Activated T-cell treated with anti-CD3 and anti-CD28 coated beads, Interleukin-2, amount 50 U/mL, for 72 hours (primary cell): ENCODE data around the gene KRT86. TPM values are rescaled to one million over a fixed set of nuclear protein-coding genes. Genes with fewer than 3 reads are reported as not detected.

Experiments used
- ATAC-seq, 2 donors: fragments of 150-1000 bp; cut with Tn5 transposase; replicated peaks in 1 of 2; 2 replicates each; pipeline ENCODE4 v1.10.0; 2021; ENCODE audit warnings: moderate library complexity in 2 of 2, mild to moderate bottlenecking in 1 of 2
- DNase-seq, 2 donors: peaks; one replicate each; pipeline ENCODE4 v3.0.0; 2021 to 2022; ENCODE audit warnings: mixed read lengths in 1 of 2
- H3K27ac Mint-ChIP-seq: one replicate; pipeline ENCODE4 v1.8.0; 2022; ENCODE audit warnings: mild to moderate bottlenecking, moderate library complexity, mixed read lengths
- H3K27me3 Mint-ChIP-seq: one replicate; pipeline ENCODE4 v1.8.0; 2022; ENCODE audit warnings: low read depth, mixed read lengths
- H3K36me3 Mint-ChIP-seq, 2 donors: one replicate each; pipeline ENCODE4 v1.8.0; 2022; ENCODE audit warnings: mixed read lengths in 2 of 2, mild to moderate bottlenecking in 1 of 2; ENCODE audit not compliant: insufficient read depth in 2 of 2
- H3K4me1 Mint-ChIP-seq: one replicate; pipeline ENCODE4 v1.8.0; 2022; ENCODE audit warnings: low read depth, mixed read lengths
- H3K4me3 Mint-ChIP-seq, 2 donors: one replicate each; pipeline ENCODE4 v1.8.0; 2022; ENCODE audit warnings: mild to moderate bottlenecking in 2 of 2, mixed read lengths in 2 of 2, moderate library complexity in 2 of 2
- H3K9me3 Mint-ChIP-seq, 2 donors: one replicate each; pipeline ENCODE4 v1.8.0; 2022; ENCODE audit warnings: mixed read lengths in 2 of 2
- total RNA-seq, 2 donors: library from RNA; stranded (reverse); gene quantifications; one replicate each; pipeline ENCODE4 v1.2.3, GENCODE V29; 2022

KRT86 gene
- total RNA-seq, 2 donors from 2014 or later = 0.82 to 1.00 TPM

- Mint-ChIP-seq H3K9me3 (no peaks in the 10 kb centered on the region), H3K4me1 (peaks cover 2% of the 10 kb centered on the region), H3K27ac (no peak overlapping the region), H3K27me3 (no peaks in the 10 kb centered on the region), H3K36me3 (no peaks in the 10 kb centered on the region), H3K4me3 (no peak overlapping the region)
- no peak for DNase-seq
- ATAC-seq = no peak
Measured at GRCh38 chr12:52346593-52346992, 72.1 kb downstream of the KRT86 start.

GRCh38 chr12:52347016-52347415, 72.6 kb downstream of the KRT86 start:
- DNase-seq = no peak
- Mint-ChIP-seq H3K4me3 (no peak overlapping the region), H3K9me3 (no peaks in the 10 kb centered on the region), H3K27ac (no peak overlapping the region), H3K4me1 (peaks cover 6% of the 10 kb centered on the region), H3K36me3 (no peaks in the 10 kb centered on the region), H3K27me3 (no peaks in the 10 kb centered on the region)
- ATAC-seq = no peak

- no peaks in the 10 kb centered on the region for H3K27me3 Mint-ChIP-seq
- no peak overlapping the region for H3K27ac Mint-ChIP-seq
- no peak overlapping the region for H3K4me3 Mint-ChIP-seq
- ATAC-seq (no peak), DNase-seq (no peak)
- H3K4me1 Mint-ChIP-seq = peaks cover 6% of the 10 kb centered on the region
- H3K9me3 Mint-ChIP-seq = no peaks in the 10 kb centered on the region
- H3K36me3 Mint-ChIP-seq = no peaks in the 10 kb centered on the region
Measured at GRCh38 chr12:52347551-52348510, 73.4 kb downstream of the KRT86 start.

- no peaks in the 10 kb centered on the region for H3K36me3 Mint-ChIP-seq
- H3K9me3 Mint-ChIP-seq = no peaks in the 10 kb centered on the region
- H3K27ac Mint-ChIP-seq = no peak overlapping the region
- no peak overlapping the region for H3K4me3 Mint-ChIP-seq
- H3K27me3 Mint-ChIP-seq = no peaks in the 10 kb centered on the region
- DNase-seq = no peak
- peaks cover 6% of the 10 kb centered on the region for H3K4me1 Mint-ChIP-seq
- ATAC-seq = no peak
Measured at GRCh38 chr12:52349196-52349595, 74.8 kb downstream of the KRT86 start.

- Mint-ChIP-seq H3K4me3 (no peak overlapping the region), H3K27ac (no peak overlapping the region), H3K4me1 (peaks cover 6% of the 10 kb centered on the region), H3K27me3 (no peaks in the 10 kb centered on the region), H3K9me3 (no peaks in the 10 kb centered on the region), H3K36me3 (no peaks in the 10 kb centered on the region)
- DNase-seq (no peak), ATAC-seq (no peak)
Measured at GRCh38 chr12:52350021-52350620, 75.7 kb downstream of the KRT86 start.

GRCh38 chr12:52350786-52351185, 76.3 kb downstream of the KRT86 start:
- no peaks in the 10 kb centered on the region for H3K36me3 Mint-ChIP-seq
- ATAC-seq = no peak

GRCh38 chr12:52351196-52352059, 77.0 kb downstream of the KRT86 start:
- ATAC-seq = peak; percentile 85 to 90
- Mint-ChIP-seq H3K27ac (no peak overlapping the region), H3K36me3 (no peaks in the 10 kb centered on the region), H3K4me3 (peak overlapping the region in 1 of 2 donors; percentile 4), H3K27me3 (no peaks in the 10 kb centered on the region), H3K9me3 (no peaks in the 10 kb centered on the region), H3K4me1 (peaks cover 6% of the 10 kb centered on the region)
- peak; percentile 44 to 48 for DNase-seq

More at GRCh38 chr12:52350786-52351185, 76.3 kb downstream of the KRT86 start:
- no peak overlapping the region for H3K4me3 Mint-ChIP-seq
- peaks cover 6% of the 10 kb centered on the region for H3K4me1 Mint-ChIP-seq
- no peak overlapping the region for H3K27ac Mint-ChIP-seq
- no peak for DNase-seq
- H3K9me3 Mint-ChIP-seq = no peaks in the 10 kb centered on the region
- no peaks in the 10 kb centered on the region for H3K27me3 Mint-ChIP-seq

- Mint-ChIP-seq H3K9me3 (no peaks in the 10 kb centered on the region), H3K27me3 (no peaks in the 10 kb centered on the region), H3K4me3 (no peak overlapping the region), H3K36me3 (no peaks in the 10 kb centered on the region), H3K4me1 (peaks cover 6% of the 10 kb centered on the region), H3K27ac (no peak overlapping the region)
- ATAC-seq (no peak), DNase-seq (no peak)
Measured at GRCh38 chr12:52352951-52353350, 78.5 kb downstream of the KRT86 start.

GRCh38 chr12:52353766-52354165, 79.3 kb downstream of the KRT86 start:
- no peak overlapping the region for H3K27ac Mint-ChIP-seq
- H3K4me3 Mint-ChIP-seq = no peak overlapping the region
- no peaks in the 10 kb centered on the region for H3K36me3 Mint-ChIP-seq
- peaks cover 12% of the 10 kb centered on the region for H3K4me1 Mint-ChIP-seq
- no peaks in the 10 kb centered on the region for H3K27me3 Mint-ChIP-seq
- ATAC-seq = no peak
- no peaks in the 10 kb centered on the region for H3K9me3 Mint-ChIP-seq
- DNase-seq = no peak

- ATAC-seq (no peak), DNase-seq (no peak)
- H3K4me3 Mint-ChIP-seq = no peak overlapping the region
- no peak overlapping the region for H3K27ac Mint-ChIP-seq
- no peaks in the 10 kb centered on the region for H3K27me3 Mint-ChIP-seq
- H3K36me3 Mint-ChIP-seq = no peaks in the 10 kb centered on the region
- H3K9me3 Mint-ChIP-seq = no peaks in the 10 kb centered on the region
- peaks cover 16% of the 10 kb centered on the region for H3K4me1 Mint-ChIP-seq
Measured at GRCh38 chr12:52354200-52354599, 79.8 kb downstream of the KRT86 start.

GRCh38 chr12:52355176-52355575, 80.7 kb downstream of the KRT86 start:
- Mint-ChIP-seq H3K27ac (no peak overlapping the region), H3K4me3 (no peak overlapping the region), H3K9me3 (no peaks in the 10 kb centered on the region), H3K36me3 (no peaks in the 10 kb centered on the region), H3K4me1 (peaks cover 21% of the 10 kb centered on the region), H3K27me3 (no peaks in the 10 kb centered on the region)
- ATAC-seq (no peak), DNase-seq (no peak)

GRCh38 chr12:52356031-52356761, 81.8 kb downstream of the KRT86 start:
- no peak overlapping the region for H3K27ac Mint-ChIP-seq
- ATAC-seq = no peak
- no peaks in the 10 kb centered on the region for H3K27me3 Mint-ChIP-seq
- H3K36me3 Mint-ChIP-seq = no peaks in the 10 kb centered on the region
- H3K9me3 Mint-ChIP-seq = no peaks in the 10 kb centered on the region
- peaks cover 21% of the 10 kb centered on the region for H3K4me1 Mint-ChIP-seq
- H3K4me3 Mint-ChIP-seq = no peak overlapping the region
- no peak for DNase-seq
